GM19239 (cell line): Measurements from ENCODE around the gene OR10G7.
"Not testable (repeated sequence)": the region's sequence is repeated elsewhere in the genome, so short reads cannot be mapped to it uniquely, and the experiment has no call there.

ENCODE experiments used
- DNase-seq: peaks from one replicate; pipeline ENCODE4 v3.0.0; 2011; ENCODE audit warnings: low spot score; ENCODE audit not compliant: insufficient read length
- FAIRE-seq: peaks from 2 replicates; lab custom pipeline; 2011; peaks lifted over from hg19 to GRCh38; lab: Jason Lieb, UNC

The OR10G7 gene

DNA sequence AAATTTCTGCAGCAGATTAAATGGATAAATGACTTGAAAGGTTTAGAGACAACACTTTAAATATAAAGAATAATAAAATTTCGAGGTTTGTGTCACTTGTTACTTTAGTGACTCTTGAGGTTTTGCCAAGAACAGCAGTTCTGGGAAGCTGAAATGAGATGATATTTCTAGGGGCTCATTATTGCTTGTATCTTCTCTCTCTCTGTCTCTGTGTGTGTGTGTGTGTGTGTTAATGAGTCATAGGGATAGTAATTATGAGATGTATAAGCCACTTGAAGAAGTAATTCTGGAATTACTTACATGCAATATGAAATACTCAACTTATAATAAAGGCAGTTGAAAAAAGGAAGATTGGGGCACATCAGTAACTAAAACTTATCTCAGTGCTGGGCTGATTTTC lies 9.6 kb upstream of the OR10G7 start:
- FAIRE-seq (no peak), DNase-seq (no peak)

DNA sequence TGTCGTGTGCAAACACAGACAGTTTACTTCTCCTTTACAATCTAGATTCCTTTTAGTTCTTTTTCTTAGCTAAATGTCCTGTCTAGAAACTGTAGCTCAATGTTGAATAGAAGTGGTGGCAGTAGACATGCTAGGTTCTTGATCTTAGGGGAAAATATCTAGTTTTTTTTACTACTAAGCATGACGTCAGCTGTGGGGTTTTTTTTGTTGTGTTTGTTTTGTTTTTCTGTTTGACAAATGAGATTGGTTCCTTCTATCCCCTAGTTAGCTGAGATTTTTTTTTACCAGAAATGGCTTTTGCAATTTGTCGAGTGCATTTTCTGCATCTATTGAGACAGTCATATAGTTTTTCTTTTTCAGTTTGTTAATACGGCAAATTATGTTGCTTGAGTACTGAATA lies 2.3 kb upstream of the OR10G7 start:
- no peak for FAIRE-seq

DNA sequence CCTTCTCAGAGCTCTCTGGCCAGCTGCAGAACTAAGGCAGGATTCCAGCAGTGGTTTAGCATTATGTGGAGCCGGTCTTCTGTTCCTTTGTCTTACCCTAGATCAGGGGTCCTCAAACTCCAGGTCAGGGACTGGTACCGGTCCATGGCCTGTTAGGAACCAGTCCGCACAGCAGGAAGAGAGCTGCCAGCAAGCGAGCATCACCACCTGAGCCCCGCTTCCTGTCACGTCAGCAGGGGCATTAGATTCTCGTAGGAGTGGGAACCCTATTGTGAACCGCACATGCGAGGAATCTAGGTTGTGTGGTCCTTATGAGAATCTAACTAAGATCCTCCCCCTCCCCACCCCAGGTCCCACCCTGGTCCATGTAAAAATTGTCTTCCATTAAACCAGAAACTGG lies 1.6 kb downstream of the OR10G7 start:
- FAIRE-seq = no peak
- no peak for DNase-seq

More for the DNA sequence above, 2.3 kb upstream of the OR10G7 start:
- DNase-seq = no peak

DNA sequence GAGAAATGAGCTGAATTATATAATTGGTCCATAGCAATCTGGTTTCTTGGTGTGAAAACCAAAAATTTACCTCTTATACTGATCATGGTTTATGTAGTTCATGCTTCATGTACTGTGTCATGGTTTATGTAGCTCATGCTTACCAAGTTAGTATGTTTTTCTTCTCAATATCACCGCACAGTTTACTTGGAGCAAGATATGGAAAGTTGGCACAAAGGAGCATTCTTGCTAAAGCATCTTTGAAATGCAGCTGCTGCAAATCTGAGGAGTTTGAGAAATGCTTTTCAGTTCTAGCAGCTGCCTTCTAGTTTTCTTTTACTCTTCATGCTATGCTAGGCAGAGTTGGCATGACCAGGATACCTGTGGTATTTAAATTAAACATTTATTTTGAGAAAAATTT lies 4.5 kb downstream of the OR10G7 start:
- FAIRE-seq = no peak
- no peak for DNase-seq

DNA sequence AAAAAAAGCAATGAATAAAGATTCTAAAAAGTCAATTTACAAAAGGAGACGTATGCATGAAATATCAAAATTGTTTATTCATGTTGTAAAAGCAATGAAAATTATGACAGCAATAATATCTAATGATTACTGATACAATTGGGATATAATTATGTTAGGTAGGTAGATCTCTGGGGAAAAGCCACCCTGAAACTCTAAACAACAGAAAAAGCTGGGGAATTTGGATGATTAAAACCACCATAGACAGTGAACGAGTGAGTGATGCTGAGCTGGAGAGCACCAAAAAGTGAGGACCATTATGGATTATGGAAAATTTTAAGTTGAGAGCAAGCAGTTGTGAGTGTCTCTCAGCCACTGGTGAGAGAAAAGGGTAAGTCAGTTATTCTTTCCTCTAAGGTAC lies 14.6 kb downstream of the OR10G7 start, which contains the start of gene OR10G8:
Gene OR10G8 (plus strand): TSS at position 301 of the 400 bp plus-strand sequence. CDS start 2,825 bp downstream, outside the sequence.
- FAIRE-seq (no peak), DNase-seq (no peak)

DNA sequence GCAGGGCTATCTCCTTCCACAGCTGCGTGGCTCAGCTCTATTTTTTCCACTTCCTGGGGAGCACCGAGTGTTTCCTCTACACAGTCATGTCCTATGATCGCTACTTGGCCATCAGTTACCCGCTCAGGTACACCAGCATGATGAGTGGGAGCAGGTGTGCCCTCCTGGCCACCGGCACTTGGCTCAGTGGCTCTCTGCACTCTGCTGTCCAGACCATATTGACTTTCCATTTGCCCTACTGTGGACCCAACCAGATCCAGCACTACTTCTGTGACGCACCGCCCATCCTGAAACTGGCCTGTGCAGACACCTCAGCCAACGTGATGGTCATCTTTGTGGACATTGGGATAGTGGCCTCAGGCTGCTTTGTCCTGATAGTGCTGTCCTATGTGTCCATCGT lies 25.3 kb downstream of the OR10G7 start:
- not testable (repeated sequence) for DNase-seq, FAIRE-seq

DNA sequence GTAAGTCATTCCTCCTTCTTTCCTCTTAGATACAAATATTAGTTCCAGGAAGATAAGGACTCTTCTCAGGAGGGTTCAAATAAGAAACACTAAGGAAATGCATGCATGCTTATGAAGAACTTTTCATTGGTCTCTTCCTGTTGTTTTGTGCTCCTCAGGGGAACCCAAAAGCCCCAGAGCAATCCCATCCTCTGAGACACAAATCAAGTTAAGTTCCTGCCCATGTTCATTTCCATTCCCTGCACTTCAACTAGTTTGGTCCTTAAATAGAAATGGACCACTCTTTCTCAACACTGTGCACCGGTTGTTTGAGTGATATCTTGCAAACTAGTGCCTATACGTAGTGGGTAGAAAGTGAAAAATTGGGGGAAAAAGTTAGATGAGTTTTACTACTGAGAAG lies 28.4 kb downstream of the OR10G7 start, which contains the start of gene OR10G4:
Gene OR10G4 (plus strand): TSS at position 301 of the 400 bp plus-strand sequence. CDS start 2,578 bp downstream, outside the sequence.
- no peak for FAIRE-seq
- no peak for DNase-seq

DNA sequence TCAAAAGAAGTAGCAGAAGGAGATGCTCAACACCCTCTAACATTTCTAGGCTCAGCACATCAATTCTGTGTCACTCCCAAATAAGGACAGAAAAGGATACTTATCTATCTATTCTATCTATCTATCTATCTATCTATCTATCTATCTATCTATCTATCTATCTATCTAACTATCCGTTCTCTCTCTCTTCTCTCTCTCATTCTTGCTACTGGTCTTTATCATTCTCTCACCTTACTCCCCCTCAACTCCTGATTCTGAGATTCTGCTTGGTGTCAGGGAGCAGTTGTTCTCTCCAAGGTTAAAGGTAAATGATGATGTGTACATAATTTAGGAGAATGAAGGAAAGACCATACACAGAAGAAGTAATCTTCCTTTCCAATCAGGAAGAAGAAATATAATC lies 46.0 kb downstream of the OR10G7 start, which contains the start of gene OR10G6:
Gene OR10G6 (minus strand): TSS at position 43 of the 400 bp plus-strand sequence. CDS start 0 bp downstream, at position 43.
- DNase-seq (no peak), FAIRE-seq (no peak)
